H9 (cell line): ENCODE measurements around the gene TMEM156. TPM values are rescaled to one million over a fixed set of nuclear protein-coding genes. Genes with fewer than 3 reads are reported as not detected.

Experiments
- DNase-seq: peaks from one replicate; pipeline ENCODE4 v3.0.0-alpha.2; 2017
- H2AFZ ChIP-seq: one replicate; pipeline ENCODE4 v1.6.1; 2013; ENCODE audit warnings: mild to moderate bottlenecking, low read length, control low read depth, moderate library complexity
- H2AK5ac ChIP-seq: 2 replicates; pipeline ENCODE4 v1.6.1; 2013; ENCODE audit warnings: low read length, control low read depth, mixed read lengths; ENCODE audit not compliant: insufficient read length
- H2BK120ac ChIP-seq: one replicate; pipeline ENCODE4 v1.6.1; 2013; ENCODE audit warnings: low read depth, mild to moderate bottlenecking, low read length, control low read depth, inconsistent platforms; ENCODE audit not compliant: poor library complexity, severe bottlenecking
- H2BK12ac ChIP-seq: 2 replicates; pipeline ENCODE4 v1.6.1; 2013; ENCODE audit warnings: low read length, control low read depth, mixed read lengths, low read depth; ENCODE audit not compliant: insufficient read length
- H2BK15ac ChIP-seq: 2 replicates; pipeline ENCODE4 v1.6.1; 2013; ENCODE audit warnings: low read depth, low read length, control low read depth
- H2BK20ac ChIP-seq: one replicate; pipeline ENCODE4 v1.6.1; 2013; ENCODE audit warnings: low read depth, mild to moderate bottlenecking, low read length, control low read depth, inconsistent platforms; ENCODE audit not compliant: poor library complexity, severe bottlenecking
- H2BK5ac ChIP-seq: 2 replicates; pipeline ENCODE4 v1.6.1; 2013; ENCODE audit warnings: low read length, control low read depth, mixed read lengths; ENCODE audit not compliant: insufficient read length
- H3K14ac ChIP-seq: 2 replicates; pipeline ENCODE4 v1.6.1; 2013; ENCODE audit warnings: low read length, control low read depth; ENCODE audit not compliant: insufficient read depth
- H3K18ac ChIP-seq: 2 replicates; pipeline ENCODE4 v1.6.1; 2013; ENCODE audit warnings: low read depth, mild to moderate bottlenecking, mixed read lengths, low read length, control low read depth; ENCODE audit not compliant: insufficient read length
- H3K23ac ChIP-seq: 2 replicates; pipeline ENCODE4 v1.6.1; 2013; ENCODE audit warnings: low read length, control low read depth, mixed read lengths, low read depth; ENCODE audit not compliant: insufficient read length
- H3K23me2 ChIP-seq: 2 replicates; pipeline ENCODE4 v1.6.1; 2013; ENCODE audit warnings: low read depth, mild to moderate bottlenecking, mixed read lengths, low read length, control low read depth; ENCODE audit not compliant: insufficient read length, poor library complexity, severe bottlenecking
- H3K27ac ChIP-seq: 2 replicates; pipeline ENCODE4 v1.5.1; 2013; ENCODE audit warnings: low read length, control low read depth, mixed read lengths, low read depth; ENCODE audit not compliant: insufficient read length
- H3K27me3 ChIP-seq: 2 replicates; pipeline ENCODE4 v1.6.1; 2013; ENCODE audit warnings: low read length, control low read depth, inconsistent platforms; ENCODE audit not compliant: insufficient read depth
- H3K4ac ChIP-seq: 2 replicates; pipeline ENCODE4 v1.6.1; 2013; ENCODE audit warnings: low read depth, mild to moderate bottlenecking, control low read depth, inconsistent platforms, low read length, moderate library complexity
- H3K4me1 ChIP-seq: 2 replicates; pipeline ENCODE4 v1.6.1; 2013; ENCODE audit warnings: low read length, control low read depth, inconsistent platforms; ENCODE audit not compliant: insufficient read depth
- H3K4me2 ChIP-seq: 2 replicates; pipeline ENCODE4 v1.6.1; 2013; ENCODE audit warnings: low read length, control low read depth, mixed read lengths; ENCODE audit not compliant: insufficient read length, insufficient read depth
- H3K56ac ChIP-seq: 2 replicates; pipeline ENCODE4 v1.6.1; 2013; ENCODE audit warnings: low read depth, mild to moderate bottlenecking, mixed read lengths, low read length, control low read depth; ENCODE audit not compliant: insufficient read length
- H3K79me1 ChIP-seq: 2 replicates; pipeline ENCODE4 v1.6.1; 2013; ENCODE audit warnings: low read depth, mild to moderate bottlenecking, moderate library complexity, low read length, control low read depth, inconsistent platforms; ENCODE audit not compliant: insufficient read depth, poor library complexity, severe bottlenecking
- H3K79me2 ChIP-seq: 2 replicates; pipeline ENCODE4 v1.6.1; 2013; ENCODE audit warnings: low read length, control low read depth, inconsistent platforms; ENCODE audit not compliant: insufficient read depth
- H3K9ac ChIP-seq: 2 replicates; pipeline ENCODE4 v1.6.1; 2013; ENCODE audit warnings: low read length, control low read depth, mixed read lengths; ENCODE audit not compliant: insufficient read length; ENCODE audit errors: extremely low read depth
- H3K9me3 ChIP-seq: one replicate; pipeline ENCODE4 v1.6.1; 2013; ENCODE audit warnings: low read depth, low read length, inconsistent platforms; ENCODE audit not compliant: control insufficient read depth
- H3T11ph ChIP-seq: one replicate; pipeline ENCODE4 v1.6.1; 2013; ENCODE audit warnings: mild to moderate bottlenecking, low read length, control low read depth, inconsistent platforms
- H4K20me1 ChIP-seq: one replicate; pipeline ENCODE4 v1.6.1; 2013; ENCODE audit not compliant: control insufficient read depth, insufficient read length, insufficient read depth
- H4K5ac ChIP-seq: 2 replicates; pipeline ENCODE4 v1.6.1; 2013; ENCODE audit warnings: low read depth, mild to moderate bottlenecking, mixed read lengths, low read length, control low read depth; ENCODE audit not compliant: insufficient read length
- H4K8ac ChIP-seq: replicated peaks from 2 replicates; pipeline ENCODE4 v1.6.1; 2013; ENCODE audit warnings: low read length, control low read depth, mixed read lengths, low read depth; ENCODE audit not compliant: insufficient read length
- H4K91ac ChIP-seq: 2 replicates; pipeline ENCODE4 v1.6.1; 2013; ENCODE audit warnings: low read depth, mild to moderate bottlenecking, moderate library complexity, mixed read lengths, low read length, control low read depth; ENCODE audit not compliant: insufficient read length
- H3K27ac Mint-ChIP-seq, 3 experiments: 2 replicates in 2 of 3; 3 replicates in 1 of 3; pipeline ENCODE4 v1.8.0; 2020 to 2021; ENCODE audit warnings: mixed read lengths in 3 of 3, mild to moderate bottlenecking in 1 of 3, moderate library complexity in 1 of 3
- H3K27me3 Mint-ChIP-seq: 2 replicates; pipeline ENCODE4 v1.8.0; 2021; ENCODE audit warnings: low read depth, mild to moderate bottlenecking, moderate library complexity, mixed read lengths
- H3K36me3 Mint-ChIP-seq, 3 experiments: 2 replicates in 2 of 3; 3 replicates in 1 of 3; pipeline ENCODE4 v1.8.0; 2020 to 2021; ENCODE audit warnings: low read depth in 3 of 3, mixed read lengths in 3 of 3; ENCODE audit not compliant: insufficient read depth in 1 of 3
- H3K4me1 Mint-ChIP-seq, 2 experiments: 2 replicates each; pipeline ENCODE4 v1.8.0; 2020; ENCODE audit warnings: mixed read lengths in 2 of 2
- H3K4me3 Mint-ChIP-seq, 2 experiments: 2 replicates in 1 of 2; 3 replicates in 1 of 2; pipeline ENCODE4 v1.8.0; 2020 to 2021; ENCODE audit warnings: mild to moderate bottlenecking in 2 of 2, mixed read lengths in 2 of 2, moderate library complexity in 1 of 2
- H3K9me3 Mint-ChIP-seq, 2 experiments: 2 replicates in 1 of 2; 3 replicates in 1 of 2; pipeline ENCODE4 v1.8.0; 2020; ENCODE audit warnings: mild to moderate bottlenecking in 2 of 2, mixed read lengths in 2 of 2, moderate library complexity in 1 of 2
- WGBS: extraction: QIAGEN DNeasy Blood & Tissue Kit; methylation state at CpG from one replicate; pipeline ENCODE4 v1.1.7; 2013; ENCODE audit warnings: missing lambda C conversion rate, low lambda C conversion rate, mixed read lengths; ENCODE audit not compliant: insufficient read length; ENCODE audit errors: extremely low coverage; 5-methylcytosine and 5-hydroxymethylcytosine counted together
- total RNA-seq: library from RNA; stranded (reverse); gene quantifications from 2 replicates; pipeline ENCODE4 v1.2.1, GENCODE V29; 2021
- TF ChIP-seq, protein P1 (sequence below): fragments of 200-600 bp; sonication (generic); conservative IDR thresholded peaks from 3 replicates; pipeline ENCODE4 v1.8.0; 2021; ENCODE audit warnings: antibody characterized with exemption, mild to moderate bottlenecking

TMEM156 gene
- total RNA-seq, 1 experiment from 2014 or later, result not detected

DNA sequence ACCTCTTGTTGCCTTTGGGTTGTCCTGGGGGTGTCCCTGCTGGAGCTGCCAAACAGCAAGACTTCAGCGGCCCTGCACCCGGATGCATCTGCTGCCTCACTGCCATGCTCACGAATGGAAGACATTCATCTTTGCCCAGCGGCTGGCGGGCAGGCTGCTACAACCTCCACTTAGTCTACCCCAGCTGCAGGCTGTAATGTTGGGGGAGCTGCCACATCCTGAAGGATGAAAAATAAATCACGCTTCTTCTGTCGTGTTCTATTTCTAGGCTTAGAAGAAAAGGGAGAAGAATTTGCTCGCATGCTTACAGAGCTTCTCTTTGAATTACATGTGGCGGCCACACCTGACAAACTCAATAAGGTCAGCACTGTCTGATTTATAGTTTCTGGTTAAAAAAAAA lies 103.2 kb downstream of the TMEM156 start:
- Histone ChIP-seq H3K79me2 (no peaks in the 10 kb centered on the region), H2BK12ac (no peak overlapping the region), H2BK5ac (no peak overlapping the region), H4K91ac (no peak overlapping the region), H3K18ac (no peak overlapping the region), H3K4ac (no peak overlapping the region), H2BK15ac (no peak overlapping the region), H3K9ac (no peak overlapping the region), H3K27ac (no peak overlapping the region), H3K79me1 (no peaks in the 10 kb centered on the region), H3K23ac (no peak overlapping the region), H3K23me2 (no peaks in the 10 kb centered on the region), H4K8ac (no peak overlapping the region), H3K4me1 (no peaks in the 10 kb centered on the region), H3K27me3 (no peaks in the 10 kb centered on the region), H4K5ac (no peak overlapping the region), H3T11ph (no peak overlapping the region), H2BK120ac (no peak overlapping the region), H3K4me2 (no peak overlapping the region), H2AFZ (no peak overlapping the region), H2BK20ac (no peak overlapping the region), H3K14ac (no peak overlapping the region), H3K9me3 (no peaks in the 10 kb centered on the region), H2AK5ac (no peak overlapping the region), H3K56ac (no peak overlapping the region), H4K20me1 (no peaks in the 10 kb centered on the region)
- Mint-ChIP-seq H3K36me3 (peaks cover 0 to 11% (median 8%) of the 10 kb centered on the region in 3 experiments; a peak in 2 of 7 replicates), H3K4me3 (no peak overlapping the region), H3K9me3 (no peaks in the 10 kb centered on the region), H3K27ac (peak overlapping the region in 1 of 3 experiments; percentile 49; a peak in 1 of 7 replicates), H3K27me3 (no peaks in the 10 kb centered on the region), H3K4me1 (peaks cover 0 to 10% of the 10 kb centered on the region in 2 experiments; a peak in 1 of 4 replicates)
- no peak for DNase-seq
- no CpG with 5 or more reads among the region's 9 CpGs for WGBS
- TF ChIP-seq, protein P1, sequence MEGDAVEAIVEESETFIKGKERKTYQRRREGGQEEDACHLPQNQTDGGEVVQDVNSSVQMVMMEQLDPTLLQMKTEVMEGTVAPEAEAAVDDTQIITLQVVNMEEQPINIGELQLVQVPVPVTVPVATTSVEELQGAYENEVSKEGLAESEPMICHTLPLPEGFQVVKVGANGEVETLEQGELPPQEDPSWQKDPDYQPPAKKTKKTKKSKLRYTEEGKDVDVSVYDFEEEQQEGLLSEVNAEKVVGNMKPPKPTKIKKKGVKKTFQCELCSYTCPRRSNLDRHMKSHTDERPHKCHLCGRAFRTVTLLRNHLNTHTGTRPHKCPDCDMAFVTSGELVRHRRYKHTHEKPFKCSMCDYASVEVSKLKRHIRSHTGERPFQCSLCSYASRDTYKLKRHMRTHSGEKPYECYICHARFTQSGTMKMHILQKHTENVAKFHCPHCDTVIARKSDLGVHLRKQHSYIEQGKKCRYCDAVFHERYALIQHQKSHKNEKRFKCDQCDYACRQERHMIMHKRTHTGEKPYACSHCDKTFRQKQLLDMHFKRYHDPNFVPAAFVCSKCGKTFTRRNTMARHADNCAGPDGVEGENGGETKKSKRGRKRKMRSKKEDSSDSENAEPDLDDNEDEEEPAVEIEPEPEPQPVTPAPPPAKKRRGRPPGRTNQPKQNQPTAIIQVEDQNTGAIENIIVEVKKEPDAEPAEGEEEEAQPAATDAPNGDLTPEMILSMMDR, result no peak
